ENCODE measurements around the gene PRKCD.

- no peak for TF ChIP-seq NR2C1 (IDR thresholded peaks at IDR 0.05)
- TF ChIP-seq NR2C1 (tag; IDR thresholded peaks at IDR 0.05): no peak
- TF ChIP-seq CTCF (IDR thresholded peaks at IDR 0.05 in 2 of 3, conservative IDR thresholded peaks at IDR 0.05 in 1 of 3; ENCODE audit: insufficient read depth in 2 of 3, low read depth in 1 of 3, low read length in 3 of 3): no peak
- no peak for TF ChIP-seq NFRKB (IDR thresholded peaks at IDR 0.05; ENCODE audit: low read depth)
- no peak for TF ChIP-seq POLR2G (IDR thresholded peaks at IDR 0.05; ENCODE audit: low read depth, low read length)
- no peak for TF ChIP-seq ZKSCAN8 (CRISPR knock-in tag; IDR thresholded peaks at IDR 0.05)
Observed at GRCh38 chr3:53194210-53195065, 33.4 kb downstream of the PRKCD start.
